RWPE2 (cell line): ENCODE measurements around the gene MAP3K2.
"Not testable (repeated sequence)": the region's sequence is repeated elsewhere in the genome, so short reads cannot be mapped to it uniquely, and the experiment has no call there.

Source experiments
- ATAC-seq: fragments of 200-7000 bp; cut with Tn5 transposase; 3 replicates; pipeline ENCODE4 v1.9.1; 2021; ENCODE audit warnings: low read depth
- DNase-seq: peaks from one replicate; pipeline ENCODE4 v3.0.0-alpha.2; 2020; ENCODE audit warnings: low spot score
- H3K27ac ChIP-seq: fragments of 450-650 bp; 2 replicates; pipeline ENCODE4 v1.5.1; 2017; ENCODE audit warnings: mild to moderate bottlenecking; ENCODE audit not compliant: poor library complexity, severe bottlenecking
- H3K27me3 ChIP-seq: fragments of 250-450 bp; sonication (Bioruptor Pico); 2 replicates; pipeline ENCODE4 v1.5.1; 2021; ENCODE audit warnings: mild to moderate bottlenecking, moderate library complexity; ENCODE audit not compliant: insufficient read depth, poor library complexity, severe bottlenecking
- H3K36me3 ChIP-seq: fragments of 250-450 bp; sonication (Bioruptor Pico); 2 replicates; pipeline ENCODE4 v1.5.1; 2020; ENCODE audit warnings: low read depth, mild to moderate bottlenecking, moderate library complexity
- H3K4me1 ChIP-seq: fragments of 250-450 bp; sonication (Bioruptor Pico); 2 replicates; pipeline ENCODE4 v1.5.1; 2021; ENCODE audit warnings: mild to moderate bottlenecking, moderate library complexity; ENCODE audit not compliant: insufficient read depth, poor library complexity, severe bottlenecking
- H3K4me3 ChIP-seq: fragments of 250-450 bp; sonication (Bioruptor Pico); 2 replicates; pipeline ENCODE4 v1.5.1; 2021; ENCODE audit warnings: mild to moderate bottlenecking, moderate library complexity; ENCODE audit not compliant: severe bottlenecking
- H3K9me3 ChIP-seq: fragments of 250-450 bp; sonication (Bioruptor Pico); 2 replicates; pipeline ENCODE4 v1.5.1; 2021; ENCODE audit warnings: mild to moderate bottlenecking, moderate library complexity; ENCODE audit not compliant: severe bottlenecking
- CTCF ChIP-seq: fragments of 450-650 bp; IDR thresholded peaks from one replicate; pipeline ENCODE4 v1.5.1; 2017; ENCODE audit warnings: mild to moderate bottlenecking, moderate library complexity; ENCODE audit not compliant: poor library complexity, severe bottlenecking

MAP3K2 gene

GRCh38 chr2:127356531-127356930 lies 31.2 kb downstream of the MAP3K2 start:
- ATAC-seq (no peak), DNase-seq (no peak)
- H3K27me3 ChIP-seq, result no peaks in the 10 kb centered on the region
- H3K4me3 ChIP-seq, result no peak overlapping the region
- no peaks in the 10 kb centered on the region; the same call in 1 of the 2 replicates for H3K36me3 ChIP-seq
- TF ChIP-seq CTCF, result no peak
- H3K4me1 ChIP-seq, result no peaks in the 10 kb centered on the region
- H3K27ac ChIP-seq, result no peak overlapping the region
- H3K9me3 ChIP-seq, result no peaks in the 10 kb centered on the region

GRCh38 chr2:127355407-127356008 lies 32.3 kb downstream of the MAP3K2 start:
- DNase-seq (no peak), ATAC-seq (0 out of 3 replicates have a peak, but pooled peaks have one; percentile 49)
- TF ChIP-seq CTCF, result peak; percentile 79
- H3K27ac ChIP-seq, result no peak overlapping the region
- H3K4me3 ChIP-seq, result no peak overlapping the region
- no peaks in the 10 kb centered on the region for H3K4me1 ChIP-seq
- no peaks in the 10 kb centered on the region for H3K9me3 ChIP-seq
- H3K36me3 ChIP-seq, result no peaks in the 10 kb centered on the region; the same call in 1 of the 2 replicates
- H3K27me3 ChIP-seq, result no peaks in the 10 kb centered on the region

GRCh38 chr2:127353873-127354676 lies 33.7 kb downstream of the MAP3K2 start:
- H3K9me3 ChIP-seq, H3K36me3 ChIP-seq, H3K4me3 ChIP-seq: not testable (repeated sequence)

GRCh38 chr2:127353223-127353622 lies 34.6 kb downstream of the MAP3K2 start:
- not testable (repeated sequence) for H3K4me3 ChIP-seq, ATAC-seq, H3K9me3 ChIP-seq, H3K27ac ChIP-seq, H3K36me3 ChIP-seq, DNase-seq, H3K27me3 ChIP-seq, H3K4me1 ChIP-seq

More at GRCh38 chr2:127353873-127354676, 33.7 kb downstream of the MAP3K2 start:
- not testable (repeated sequence) for ATAC-seq, H3K27me3 ChIP-seq, H3K27ac ChIP-seq, H3K4me1 ChIP-seq, DNase-seq

GRCh38 chr2:127351603-127352002 lies 36.2 kb downstream of the MAP3K2 start:
- TF ChIP-seq CTCF, result no peak
- Histone ChIP-seq H3K4me1 (no peaks in the 10 kb centered on the region), H3K4me3 (no peak overlapping the region), H3K36me3 (no peaks in the 10 kb centered on the region; the same call in 1 of the 2 replicates), H3K27ac (no peak overlapping the region), H3K9me3 (no peaks in the 10 kb centered on the region), H3K27me3 (no peaks in the 10 kb centered on the region)
- ATAC-seq (no peak), DNase-seq (no peak)
